NB4 (cell line): ENCODE measurements around the gene TRPV6.

ENCODE experiments used
- MYC ChIP-seq: IDR thresholded peaks from 2 replicates; pipeline ENCODE4 v1.6.1; 2011; ENCODE audit warnings: low read depth, low read length
- POLR2A ChIP-seq: IDR thresholded peaks from 2 replicates; pipeline ENCODE4 v1.6.1; 2011; ENCODE audit warnings: mild to moderate bottlenecking; ENCODE audit not compliant: insufficient read length; ENCODE audit errors: extremely low read depth
- TF ChIP-seq, protein P1 (sequence below): IDR thresholded peaks from one replicate; pipeline ENCODE4 v1.5.1; 2012; ENCODE audit warnings: low read depth, low read length

- TF ChIP-seq, protein P1, sequence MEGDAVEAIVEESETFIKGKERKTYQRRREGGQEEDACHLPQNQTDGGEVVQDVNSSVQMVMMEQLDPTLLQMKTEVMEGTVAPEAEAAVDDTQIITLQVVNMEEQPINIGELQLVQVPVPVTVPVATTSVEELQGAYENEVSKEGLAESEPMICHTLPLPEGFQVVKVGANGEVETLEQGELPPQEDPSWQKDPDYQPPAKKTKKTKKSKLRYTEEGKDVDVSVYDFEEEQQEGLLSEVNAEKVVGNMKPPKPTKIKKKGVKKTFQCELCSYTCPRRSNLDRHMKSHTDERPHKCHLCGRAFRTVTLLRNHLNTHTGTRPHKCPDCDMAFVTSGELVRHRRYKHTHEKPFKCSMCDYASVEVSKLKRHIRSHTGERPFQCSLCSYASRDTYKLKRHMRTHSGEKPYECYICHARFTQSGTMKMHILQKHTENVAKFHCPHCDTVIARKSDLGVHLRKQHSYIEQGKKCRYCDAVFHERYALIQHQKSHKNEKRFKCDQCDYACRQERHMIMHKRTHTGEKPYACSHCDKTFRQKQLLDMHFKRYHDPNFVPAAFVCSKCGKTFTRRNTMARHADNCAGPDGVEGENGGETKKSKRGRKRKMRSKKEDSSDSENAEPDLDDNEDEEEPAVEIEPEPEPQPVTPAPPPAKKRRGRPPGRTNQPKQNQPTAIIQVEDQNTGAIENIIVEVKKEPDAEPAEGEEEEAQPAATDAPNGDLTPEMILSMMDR = no peak
- TF ChIP-seq POLR2A (no peak), MYC (no peak)
Observed at GRCh38 chr7:142860968-142861367, 24.6 kb downstream of the TRPV6 start.
